ENCODE measurements around the gene CASP9. TPM values are rescaled to one million over a fixed set of nuclear protein-coding genes. Genes with fewer than 3 reads are reported as not detected.
"Not testable (repeated sequence)": the region's sequence is repeated elsewhere in the genome, so short reads cannot be mapped to it uniquely, and the experiment has no call there.

CASP9 gene
- total RNA-seq, 1 donor from 2014 or later = 3.2 TPM

DNA sequence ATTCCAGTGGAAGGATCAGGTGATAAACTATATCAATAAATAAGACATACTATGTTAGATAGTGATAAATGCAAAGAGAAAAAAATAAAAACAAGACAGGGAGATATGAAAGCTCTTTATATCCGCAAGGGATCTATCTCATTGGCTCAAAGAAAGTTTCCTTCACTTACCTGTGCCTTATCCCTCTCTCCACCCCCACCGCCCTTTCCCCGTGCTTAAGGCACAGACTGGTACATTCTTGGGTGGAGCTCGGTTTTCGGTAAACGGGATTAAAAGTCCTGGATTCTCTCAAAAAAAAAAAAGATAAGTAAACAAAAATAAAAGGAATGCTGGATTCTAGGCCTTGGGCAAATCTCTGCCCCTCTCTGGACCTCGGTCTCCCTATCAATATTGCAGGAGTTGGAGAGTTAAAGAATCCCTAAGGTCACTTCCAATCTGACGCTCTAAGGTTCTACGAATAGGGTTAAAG, 2.0 kb upstream of the CASP9 start:
- DNase-seq (ENCODE audit: low read depth in 2 of 2) = no peak

DNA sequence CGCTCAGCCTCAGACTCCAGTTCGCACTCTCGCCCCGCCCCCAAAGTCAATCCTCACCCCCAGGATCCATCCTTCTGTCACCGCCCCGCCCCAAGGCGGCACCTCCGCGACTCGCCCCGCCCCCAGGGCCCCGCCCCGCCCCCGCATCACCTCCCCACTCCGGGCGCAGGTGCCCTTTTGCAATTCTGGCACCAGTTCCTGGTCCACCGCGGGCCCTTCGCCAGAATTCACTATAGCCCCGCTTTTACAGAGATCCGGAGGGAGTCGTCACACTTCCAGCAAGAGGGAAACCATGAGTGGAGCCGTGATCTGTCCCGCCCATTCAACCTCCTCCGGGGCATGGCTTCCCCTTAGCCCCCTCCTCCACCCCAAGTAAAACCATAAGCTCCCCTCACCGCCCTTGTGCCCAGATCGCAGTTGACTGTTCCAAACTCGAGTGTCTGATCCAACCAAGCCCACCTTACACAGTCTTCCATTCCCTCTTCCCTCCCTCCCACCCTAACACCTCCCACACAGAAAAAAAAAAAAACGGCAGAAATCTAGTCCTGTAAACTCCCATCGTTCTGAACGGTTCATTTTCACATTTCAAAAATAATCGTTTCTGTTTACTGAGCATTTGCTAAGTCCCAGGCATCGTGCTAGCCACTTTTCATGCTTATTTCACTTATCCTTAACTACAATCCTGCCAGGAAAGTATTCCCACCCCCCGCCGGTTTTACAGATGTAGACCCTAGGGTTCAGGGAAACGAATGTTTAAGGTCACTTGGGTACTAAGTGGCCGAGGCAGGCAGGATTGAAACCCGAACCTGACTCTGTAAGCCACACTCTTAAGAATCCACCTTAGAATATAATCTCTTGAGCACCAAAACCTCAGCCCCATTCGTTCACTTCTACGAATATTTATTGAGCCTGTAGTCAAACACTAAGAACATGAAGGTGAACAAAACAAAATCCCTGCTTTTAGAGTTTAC, 1.3 kb upstream of the CASP9 start:
- no peak for DNase-seq (ENCODE audit: low read depth in 2 of 2)

DNA sequence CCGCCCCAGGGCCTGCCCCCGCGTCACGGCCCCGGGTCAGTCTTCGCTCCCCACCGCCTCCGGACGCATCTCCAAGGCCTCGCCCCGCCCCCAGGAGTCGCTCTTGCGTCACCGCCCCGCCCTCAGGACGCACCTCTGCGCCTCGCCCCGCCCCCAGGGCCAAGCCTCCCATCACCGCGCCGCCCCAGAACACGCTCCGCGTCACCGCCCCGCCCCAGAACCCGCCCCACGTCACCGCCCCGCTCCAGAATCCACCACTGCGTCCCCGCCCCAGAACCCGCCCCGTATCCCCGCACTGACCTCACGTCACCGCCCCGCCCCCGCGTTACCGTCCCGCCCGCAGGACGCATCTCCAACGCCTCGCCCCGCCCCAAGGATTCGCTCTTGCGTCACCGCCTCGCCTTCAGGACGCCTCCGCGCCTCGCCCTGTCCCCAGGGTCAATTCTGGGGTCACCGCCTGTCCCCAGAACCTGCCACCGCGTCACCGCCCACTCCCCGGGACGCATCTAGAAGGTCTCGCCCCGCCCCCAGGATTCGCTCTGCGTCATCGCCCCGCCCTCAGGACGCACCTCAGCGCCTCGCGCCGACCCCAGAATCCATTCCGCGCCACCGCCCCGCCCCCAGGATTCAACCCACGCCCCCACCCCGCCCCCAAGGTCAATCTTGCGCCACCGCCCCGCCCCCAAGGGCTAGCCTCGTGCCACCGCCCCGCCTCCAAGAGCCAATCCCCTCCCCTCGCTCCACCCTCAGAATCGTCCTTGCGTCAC, 451 bp upstream of the CASP9 start:
- DNase-seq (ENCODE audit: low read depth in 2 of 2) = peak; percentile 96 to 99

DNA sequence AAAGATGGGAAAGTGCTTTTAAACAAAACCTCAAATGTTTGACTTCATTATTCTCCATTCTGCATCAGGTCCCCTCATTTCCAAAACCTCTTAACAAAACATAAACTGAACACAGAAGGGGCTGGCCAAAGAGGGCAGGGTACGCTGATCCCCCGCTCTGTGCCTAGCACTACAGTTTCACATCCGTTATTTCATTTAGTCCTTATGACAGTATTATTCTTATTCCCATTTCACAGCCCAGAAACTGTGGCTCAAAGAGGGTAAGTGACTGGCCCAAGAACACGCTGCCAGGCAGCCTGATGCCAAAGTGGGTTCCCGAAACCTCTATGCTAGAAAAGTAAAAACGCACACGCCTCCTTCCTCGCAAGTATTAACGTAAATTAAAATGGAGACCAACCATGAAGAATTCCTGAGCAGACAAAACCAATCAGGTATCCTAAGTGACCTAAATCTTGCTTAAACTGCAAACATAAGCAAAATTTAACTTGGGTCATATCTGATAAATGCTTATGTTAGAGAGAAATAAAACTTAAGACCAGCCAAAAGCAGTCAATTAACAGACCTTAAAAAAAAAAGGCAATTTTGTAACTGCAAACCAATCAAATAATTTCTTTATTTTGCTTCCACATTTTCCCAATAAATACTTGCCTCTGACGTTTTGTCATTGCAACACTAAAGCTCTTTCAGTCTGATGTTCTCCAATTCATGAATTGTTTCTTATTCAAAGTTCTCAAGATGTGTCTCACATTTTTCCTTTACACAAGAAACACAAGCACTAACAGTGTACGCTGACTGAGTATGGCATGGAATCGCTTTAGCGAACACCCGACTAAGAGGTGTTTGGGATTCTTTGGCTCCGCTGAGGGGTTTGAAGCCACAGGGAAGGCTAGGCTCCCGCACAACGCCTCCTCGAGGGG, 653 bp downstream of the CASP9 start:
- no peak for DNase-seq (ENCODE audit: low read depth in 2 of 2)

DNA sequence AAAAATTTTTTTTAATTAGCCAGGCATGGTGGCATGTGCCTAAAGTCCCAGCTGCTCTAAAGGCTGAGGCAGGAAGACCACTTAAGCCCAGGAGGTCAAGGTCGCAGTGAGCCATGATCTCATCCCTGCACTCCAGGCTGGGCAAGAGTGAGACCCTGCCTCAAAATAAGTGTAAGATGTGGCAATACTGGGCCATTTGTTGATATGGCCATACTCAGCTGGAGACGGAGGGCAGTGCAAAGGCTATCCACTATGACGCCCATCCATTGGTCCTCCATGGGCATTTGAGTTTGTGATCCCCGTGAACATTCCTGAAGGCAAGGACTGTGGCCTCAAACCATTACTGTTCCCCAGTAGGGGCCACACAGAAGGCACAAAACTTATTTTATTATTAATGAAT, 1.5 kb downstream of the CASP9 start:
- DNase-seq (ENCODE audit: low read depth in 2 of 2) = no peak

DNA sequence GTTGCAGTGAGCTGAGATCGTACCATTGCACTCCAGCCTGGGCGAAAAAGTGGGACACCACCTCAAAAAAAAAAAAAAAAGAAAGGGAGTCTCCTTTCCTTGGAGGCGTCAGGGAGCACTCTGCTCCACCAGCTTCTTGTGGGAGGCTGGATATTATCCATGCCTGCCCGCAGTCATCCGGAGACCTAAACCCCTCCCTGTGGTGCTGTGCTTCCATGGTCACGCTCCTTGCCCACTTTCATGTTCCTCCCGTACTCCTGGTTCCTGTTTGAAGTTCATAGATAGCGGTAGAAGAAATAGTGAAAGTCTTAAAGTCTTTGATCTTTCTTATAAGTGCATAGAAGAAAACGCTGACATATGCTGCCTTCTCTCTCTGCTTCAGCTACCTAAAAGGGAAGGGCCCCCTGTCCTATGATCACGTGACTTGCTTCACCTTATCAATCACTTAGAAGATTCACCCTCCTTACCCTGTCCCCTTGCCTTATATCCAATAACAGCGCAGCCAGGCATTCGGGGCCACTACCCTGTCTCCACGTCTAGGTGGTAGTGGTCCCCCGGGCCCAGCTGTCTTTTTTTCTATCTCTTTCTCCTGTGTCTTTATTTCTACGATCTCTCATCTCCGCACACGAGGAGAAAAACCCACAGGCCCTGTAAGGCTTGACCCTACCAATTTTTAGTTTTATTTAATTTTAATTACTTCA, 2.7 kb downstream of the CASP9 start:
- not testable (repeated sequence) for DNase-seq (ENCODE audit: low read depth in 2 of 2)

DNA sequence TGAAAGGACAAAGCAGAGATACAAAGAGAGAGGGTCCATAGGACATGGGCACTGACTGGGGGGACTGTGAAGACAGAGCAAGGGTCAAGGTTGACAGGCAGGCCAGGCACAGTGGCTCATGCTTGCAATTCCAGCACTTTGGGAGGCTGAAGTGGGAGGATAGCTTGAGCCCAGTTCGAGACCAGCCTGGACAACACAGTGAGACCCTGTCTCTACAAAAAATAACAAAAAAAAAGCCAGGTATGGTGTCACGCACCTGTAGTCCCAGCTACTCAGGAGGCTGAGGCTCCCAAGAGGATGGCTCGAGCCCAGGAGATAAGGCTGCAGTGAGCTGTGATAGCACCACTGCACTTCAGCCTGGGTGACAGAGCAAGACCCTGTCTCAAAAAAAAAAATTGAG, 4.4 kb downstream of the CASP9 start:
- no peak for DNase-seq (ENCODE audit: low read depth in 2 of 2)

DNA sequence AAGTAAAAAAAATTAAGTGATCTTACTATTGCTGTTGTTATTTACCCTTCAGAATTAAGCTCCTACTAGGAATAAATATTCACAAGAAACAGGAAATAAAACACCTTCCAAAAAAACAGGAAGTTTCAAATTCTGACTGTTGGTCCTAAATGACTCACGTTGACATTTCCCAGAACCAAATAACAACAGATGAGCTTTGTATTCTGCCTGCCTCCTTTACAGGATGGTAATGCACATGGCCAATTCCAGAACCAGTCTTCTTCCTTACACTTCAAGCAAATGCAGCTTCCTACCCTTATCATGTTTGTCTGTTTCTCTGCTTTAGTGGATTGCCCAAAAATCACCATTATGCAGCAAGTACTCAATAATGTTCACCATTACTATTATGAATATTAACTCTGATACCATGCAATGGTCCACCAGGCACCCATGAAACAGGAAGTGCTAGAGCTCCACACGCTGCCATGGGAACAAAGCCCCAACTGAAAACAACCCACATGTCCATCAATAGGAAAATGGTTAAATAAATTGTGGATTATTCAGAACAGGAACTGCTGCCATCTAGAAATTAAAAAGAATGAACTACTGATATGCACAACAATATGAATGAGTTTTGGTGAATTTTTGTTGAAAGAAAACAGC, 8.9 kb downstream of the CASP9 start:
- DNase-seq (ENCODE audit: low read depth in 2 of 2) = peak in 1 of 2 donors; percentile 35

DNA sequence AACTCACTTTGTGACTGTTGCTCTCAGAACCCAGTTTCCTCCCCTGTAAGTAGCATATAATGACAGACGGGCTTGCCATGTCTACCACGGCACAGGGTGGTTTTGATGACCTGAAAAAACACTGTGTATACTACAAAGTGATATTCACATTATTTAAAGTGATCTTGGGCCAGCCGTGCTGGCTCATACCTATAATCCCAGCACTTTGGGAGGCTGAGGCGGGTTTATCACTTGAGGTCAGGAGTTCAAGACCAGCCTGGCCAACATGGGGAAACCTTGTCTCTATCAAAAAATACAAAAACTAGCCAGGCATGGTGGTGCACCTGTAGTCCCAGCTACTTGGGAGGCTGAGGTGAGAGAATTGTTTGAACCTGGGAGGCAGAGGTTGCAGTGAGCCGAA, 9.5 kb downstream of the CASP9 start:
- not testable (repeated sequence) for DNase-seq (ENCODE audit: low read depth in 2 of 2)

DNA sequence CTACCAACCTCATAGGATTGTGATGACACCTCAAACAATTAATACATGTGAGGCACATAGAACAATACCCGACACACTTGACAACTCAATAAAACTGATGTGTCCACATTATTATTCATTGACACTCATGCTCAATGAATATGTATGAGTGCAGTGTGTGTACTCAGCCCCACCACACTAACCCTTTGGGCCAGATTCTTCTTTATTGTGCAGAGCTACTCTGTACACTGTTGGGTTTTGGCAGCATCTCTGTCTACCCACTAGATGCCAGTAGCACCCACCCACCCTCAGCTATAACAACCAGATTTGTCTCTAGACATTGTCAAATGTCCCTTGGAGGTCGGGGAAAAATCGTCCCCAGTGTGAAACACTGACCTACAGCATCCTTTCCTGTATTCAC, 10.1 kb downstream of the CASP9 start:
- DNase-seq (ENCODE audit: low read depth in 2 of 2) = no peak

DNA sequence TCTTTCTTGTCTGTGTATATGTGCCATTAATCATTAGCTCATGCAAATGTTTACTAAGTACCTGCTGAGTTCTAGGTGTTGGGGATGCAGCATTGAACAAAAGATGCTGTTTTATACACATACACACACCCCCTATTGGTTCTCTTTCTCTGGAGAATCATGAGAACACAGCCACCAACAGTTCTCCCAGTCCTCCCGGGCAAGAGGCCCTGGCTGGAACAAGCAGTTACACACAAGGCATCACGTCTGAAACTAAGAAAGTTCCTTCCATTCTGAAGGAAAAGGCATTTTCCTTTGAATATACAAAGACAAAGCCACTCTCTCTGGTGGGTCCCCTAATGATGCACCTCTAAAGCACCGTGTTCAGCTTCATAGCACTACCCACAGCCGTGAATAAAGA, 10.8 kb downstream of the CASP9 start:
- DNase-seq (ENCODE audit: low read depth in 2 of 2) = no peak

DNA sequence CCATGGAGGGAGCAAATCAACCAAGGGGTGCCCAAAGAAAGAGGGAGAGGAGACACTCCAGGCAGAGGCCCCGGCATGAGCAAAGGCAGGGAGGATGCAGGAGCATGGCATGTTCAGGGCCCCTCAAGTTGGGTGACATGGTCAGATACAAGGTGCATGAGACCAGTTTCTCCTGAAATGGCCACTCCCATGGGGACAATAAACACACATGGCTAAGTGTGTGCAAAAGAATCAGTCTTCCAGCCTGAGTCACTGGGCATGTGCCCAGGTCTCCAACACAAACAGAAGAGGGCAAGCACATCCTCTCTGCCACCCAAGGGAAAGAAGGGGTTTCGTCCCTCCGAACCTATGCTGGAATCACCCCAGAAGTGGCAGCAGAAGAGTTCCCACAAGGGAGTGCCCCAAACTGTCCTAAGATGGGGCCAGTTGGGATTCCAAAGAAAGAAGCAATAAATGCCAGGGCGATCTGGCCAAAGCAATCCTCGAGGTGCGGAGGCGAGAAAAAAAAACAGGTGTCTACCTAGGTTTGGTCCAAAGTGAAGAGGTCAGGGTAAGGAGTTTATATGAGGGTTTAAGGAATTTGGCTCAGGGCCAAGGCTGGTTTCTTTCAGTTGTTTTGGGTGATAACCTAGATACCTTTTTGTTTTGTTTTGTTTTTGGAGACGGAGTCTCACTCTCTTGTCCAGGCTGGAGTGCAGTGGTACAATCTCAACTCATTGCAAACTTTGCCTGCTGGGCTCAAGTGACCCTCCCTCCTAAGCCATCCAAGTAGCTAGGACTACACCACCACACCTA, 13.2 kb downstream of the CASP9 start:
- DNase-seq (ENCODE audit: low read depth in 2 of 2) = no peak

DNA sequence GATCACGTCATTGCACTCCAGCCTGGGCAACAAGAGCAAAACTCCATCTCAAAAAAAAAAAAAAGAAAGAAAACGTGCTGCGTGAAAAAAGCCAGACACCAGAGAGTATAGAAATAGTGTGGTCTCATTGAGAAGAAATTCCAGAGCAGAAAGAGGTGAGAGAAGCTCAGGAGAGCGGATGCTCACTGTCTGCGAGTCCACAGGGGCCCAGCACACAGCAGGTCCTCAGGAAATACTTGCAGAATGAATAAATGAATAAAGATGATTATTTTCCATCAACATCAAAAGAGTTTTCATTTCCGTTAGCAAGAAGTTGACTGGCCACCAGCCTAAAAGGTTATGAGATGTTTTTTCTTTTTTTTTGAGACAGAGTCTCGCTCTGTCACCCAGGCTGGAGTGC, 14.4 kb downstream of the CASP9 start:
- DNase-seq (ENCODE audit: low read depth in 2 of 2) = peak in 1 of 2 donors; percentile 18

DNA sequence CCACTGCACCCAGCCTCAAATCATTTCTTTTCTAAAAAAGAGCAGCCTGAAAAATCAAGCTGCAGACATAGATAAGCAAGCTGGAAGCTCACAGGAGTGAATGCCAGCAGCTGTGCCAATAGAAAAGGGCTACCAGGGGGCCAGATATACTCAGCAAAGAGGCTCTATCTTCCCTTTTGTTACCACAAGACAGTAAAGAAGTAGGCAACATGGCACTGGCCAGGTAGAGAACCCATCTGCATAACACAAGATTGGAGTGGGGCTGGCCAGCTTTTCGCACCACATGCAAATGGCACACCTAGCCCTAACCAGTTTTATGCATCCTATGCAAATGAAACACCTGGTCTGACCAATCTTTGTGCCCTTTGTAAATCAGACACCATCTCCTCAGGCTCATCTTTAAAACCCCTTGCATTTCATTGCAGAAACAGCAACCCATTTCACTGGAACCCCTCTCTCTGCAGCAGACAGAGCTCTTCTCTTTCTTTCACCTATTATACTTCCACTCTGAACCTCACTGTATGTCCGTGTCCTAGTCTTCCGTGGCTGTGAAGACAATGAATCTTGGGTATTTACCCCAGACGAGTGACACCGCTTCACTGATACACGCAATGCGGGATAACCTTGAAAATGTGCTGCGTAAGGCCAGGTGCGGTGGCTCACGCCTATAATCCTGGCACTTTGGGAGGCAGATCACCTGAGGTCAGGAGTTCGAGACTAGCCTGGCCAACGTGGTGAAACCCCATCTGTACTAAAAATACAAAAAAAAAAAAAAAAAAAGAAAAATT, 15.1 kb downstream of the CASP9 start:
- DNase-seq (ENCODE audit: low read depth in 2 of 2) = no peak

DNA sequence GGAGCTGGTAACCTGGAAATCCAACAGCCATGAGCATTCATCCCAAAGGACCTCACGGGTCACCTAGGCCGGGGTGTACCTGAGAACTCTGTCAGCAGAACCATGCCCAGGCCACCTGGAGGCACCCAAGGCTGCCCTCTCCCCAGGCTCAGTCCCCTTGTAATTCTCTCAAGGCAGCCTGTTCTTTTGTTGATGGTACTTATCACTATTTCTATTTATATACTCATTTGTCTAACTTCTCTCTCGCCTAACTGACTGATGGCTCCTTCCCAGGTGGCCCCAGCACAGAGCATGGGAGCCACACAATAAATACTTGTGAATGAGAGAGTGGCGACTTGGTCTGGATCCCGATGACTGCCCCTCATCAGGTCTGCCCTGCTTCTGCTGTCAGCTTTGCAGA, 16.7 kb downstream of the CASP9 start:
- no peak for DNase-seq (ENCODE audit: low read depth in 2 of 2)

DNA sequence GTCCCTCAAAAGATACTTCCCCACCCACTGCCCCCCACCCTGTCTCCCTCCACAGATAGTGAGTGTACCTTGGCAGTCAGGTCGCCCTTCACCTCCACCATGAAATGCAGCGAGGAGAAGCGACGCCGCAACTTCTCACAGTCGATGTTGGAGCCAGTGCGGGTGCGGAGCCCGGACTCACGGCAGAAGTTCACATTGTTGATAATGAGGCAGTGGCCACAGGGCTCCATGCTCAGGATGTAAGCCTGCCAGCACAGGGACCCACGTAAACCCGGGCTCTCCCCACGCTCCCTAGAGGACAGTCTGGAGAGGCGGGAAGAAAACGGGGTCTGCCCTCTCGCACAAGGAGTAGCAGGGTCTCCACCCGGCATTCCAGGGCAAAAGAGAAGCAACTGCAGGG, 17.2 kb downstream of the CASP9 start:
- no peak for DNase-seq (ENCODE audit: low read depth in 2 of 2)

DNA sequence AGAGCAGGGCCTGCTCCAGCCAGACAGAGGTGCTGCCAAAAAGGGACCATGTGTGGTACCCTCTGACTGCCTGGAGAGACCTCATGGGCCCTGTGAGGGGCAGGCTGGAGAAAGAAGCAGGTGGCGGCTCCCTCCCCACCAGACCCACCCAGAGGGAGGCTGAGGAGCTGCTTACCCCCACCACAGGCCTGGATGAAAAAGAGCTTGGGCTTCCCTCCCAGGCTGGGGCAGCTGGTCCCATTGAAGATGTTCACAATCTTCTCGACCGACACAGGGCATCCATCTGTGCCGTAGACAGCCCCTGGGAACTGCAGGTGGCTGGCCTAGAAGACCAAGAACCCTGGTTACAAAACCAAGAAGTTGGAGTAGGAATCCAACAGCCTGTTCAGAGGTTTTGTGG, 19.6 kb downstream of the CASP9 start:
- DNase-seq (ENCODE audit: low read depth in 2 of 2) = no peak

DNA sequence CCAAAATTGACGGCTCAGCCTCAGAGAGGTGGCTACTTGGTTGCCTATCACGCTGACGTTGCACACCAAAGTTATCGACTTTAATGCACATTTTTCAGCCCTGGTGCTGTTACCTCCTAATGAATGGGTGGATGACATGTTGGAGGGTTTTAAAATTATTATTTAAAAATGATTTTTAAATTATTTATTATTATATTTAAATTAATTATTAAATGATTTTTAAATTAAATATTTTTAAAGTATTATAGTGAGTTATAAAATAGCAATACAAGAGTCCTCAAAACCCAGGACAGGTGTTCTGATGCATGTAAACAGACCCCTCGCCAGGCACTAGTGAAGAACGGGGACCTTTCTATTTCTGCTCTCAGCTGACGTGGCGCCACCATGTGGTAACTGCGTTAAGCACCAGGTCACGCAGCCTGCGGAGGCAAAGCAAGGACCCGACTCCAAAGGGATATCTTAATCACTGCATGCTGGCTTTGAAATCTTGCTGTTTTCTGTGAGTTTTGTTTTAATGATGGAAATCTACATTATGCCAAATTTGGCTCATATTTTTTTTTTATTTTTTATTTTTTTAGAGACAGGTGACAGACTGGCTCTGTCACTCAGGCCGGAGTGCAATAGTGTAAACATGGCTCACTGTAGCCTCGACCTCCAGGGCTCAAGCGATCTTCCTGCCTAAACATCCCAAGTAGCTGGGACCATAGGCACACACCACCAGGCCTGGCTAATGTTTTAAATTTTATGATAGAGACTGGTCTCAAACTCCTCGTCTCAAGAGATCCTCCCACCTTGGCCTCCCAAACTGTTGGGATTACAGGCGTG, 22.6 kb downstream of the CASP9 start:
- peak; percentile 35 to 60 for DNase-seq (ENCODE audit: low read depth in 2 of 2)

Measured in dermis microvascular lymphatic vessel endothelial cell (primary cell).